HG02938 (cell line): ENCODE data around the gene TERF2IP.

Source experiments
- ATAC-seq: cut with Tn5 transposase; IDR thresholded peaks from one replicate; pipeline ENCODE4 v1.9.1; 2021; ENCODE audit warnings: mild to moderate bottlenecking, moderate library complexity; ENCODE audit not compliant: unreplicated experiment

TERF2IP gene

GRCh38 chr16:75635036-75635435, 12.5 kb upstream of the TERF2IP start:
- no peak for ATAC-seq

- no peak for ATAC-seq
These were observed 7.0 kb upstream of the TERF2IP start for GRCh38 chr16:75640598-75640997.

DNA sequence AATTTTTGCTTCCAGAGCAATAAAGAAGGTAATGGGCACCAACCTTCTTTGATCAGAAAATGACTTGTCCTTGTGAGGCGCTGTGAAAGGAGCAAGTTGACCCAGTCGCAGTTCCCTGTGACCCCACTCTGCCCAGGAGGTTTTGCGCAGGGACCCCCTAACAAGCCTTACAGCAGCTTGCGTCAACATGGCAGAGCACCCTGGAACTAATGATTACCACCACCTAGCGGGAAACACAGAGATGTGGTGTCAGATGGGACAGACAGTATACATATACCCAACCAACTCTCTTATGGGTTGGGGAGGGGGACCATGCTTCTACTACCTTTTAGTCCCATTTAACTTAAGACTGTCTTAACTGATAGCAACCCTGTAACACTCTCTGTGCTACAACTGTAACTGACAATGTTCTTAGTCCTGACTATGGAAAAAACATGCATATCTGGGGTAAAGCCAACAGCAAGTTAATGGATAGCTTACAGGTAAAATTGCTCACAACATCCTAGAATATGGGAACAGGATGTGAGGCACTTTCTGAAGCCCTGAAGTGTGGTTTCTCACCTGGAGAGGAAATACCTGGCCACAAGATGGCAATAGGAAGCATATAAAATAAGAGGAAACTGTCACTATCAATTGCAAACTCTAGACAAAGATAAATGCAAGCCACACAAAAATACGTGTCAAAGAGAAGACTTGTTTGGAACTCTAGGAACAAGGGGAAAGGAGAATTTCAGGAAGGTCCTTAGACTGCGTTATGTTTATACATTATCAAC, 3.1 kb upstream of the TERF2IP start:
- ATAC-seq, result no peak

DNA sequence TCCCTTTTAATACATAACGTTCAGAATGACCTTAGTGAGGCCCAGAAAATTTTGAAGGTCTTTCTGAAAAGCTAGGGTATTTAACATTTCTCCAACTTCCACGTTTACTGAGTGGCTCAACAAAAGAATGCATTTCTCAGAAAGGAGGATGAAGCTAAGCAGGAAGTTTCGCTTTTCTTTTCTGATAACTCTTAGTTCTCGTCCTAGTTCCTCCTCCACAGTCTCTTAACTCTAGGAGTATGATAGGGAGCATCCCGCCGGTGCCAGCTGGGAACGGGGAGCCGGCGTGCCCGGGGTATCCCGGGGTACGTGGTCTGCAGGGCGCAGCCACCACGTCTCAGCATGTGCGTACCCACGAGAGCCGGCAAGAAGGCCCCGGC, 471 bp upstream of the TERF2IP start:
- ATAC-seq, result peak; percentile 19

DNA sequence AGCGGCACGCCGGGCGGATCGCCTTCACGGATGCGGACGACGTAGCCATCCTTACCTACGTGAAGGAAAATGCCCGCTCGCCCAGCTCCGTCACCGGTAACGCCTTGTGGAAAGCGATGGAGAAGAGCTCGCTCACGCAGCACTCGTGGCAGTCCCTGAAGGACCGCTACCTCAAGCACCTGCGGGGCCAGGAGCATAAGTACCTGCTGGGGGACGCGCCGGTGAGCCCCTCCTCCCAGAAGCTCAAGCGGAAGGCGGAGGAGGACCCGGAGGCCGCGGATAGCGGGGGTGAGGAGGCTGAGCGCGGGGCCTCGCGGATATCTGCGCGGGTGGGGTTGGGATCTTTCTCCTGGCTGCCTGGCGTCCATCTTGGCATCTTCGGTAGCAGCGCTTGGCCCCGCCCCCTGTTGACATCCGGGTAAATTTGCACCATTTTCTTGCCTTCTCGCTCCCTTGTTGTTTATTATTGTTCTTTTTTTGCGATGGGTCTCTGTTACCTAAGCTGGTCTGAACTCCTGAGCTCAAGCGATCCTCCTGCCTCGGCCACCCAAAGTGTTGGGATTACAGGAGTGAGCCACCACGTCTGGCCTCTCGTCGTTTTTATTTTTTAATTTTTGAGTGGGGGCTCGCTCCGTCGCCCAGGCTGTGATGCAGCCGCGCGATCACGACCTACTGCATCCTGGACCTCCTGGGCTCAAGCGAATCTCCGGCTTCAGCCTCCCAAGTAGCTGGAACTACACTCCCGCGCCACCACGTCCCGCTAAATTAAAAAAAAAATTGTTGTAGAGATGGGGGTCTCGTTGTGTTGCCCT, 898 bp downstream of the TERF2IP start:
- peak; percentile 30 for ATAC-seq

- ATAC-seq, result no peak
These were observed 6.3 kb downstream of the TERF2IP start for GRCh38 chr16:75653922-75654321.

DNA sequence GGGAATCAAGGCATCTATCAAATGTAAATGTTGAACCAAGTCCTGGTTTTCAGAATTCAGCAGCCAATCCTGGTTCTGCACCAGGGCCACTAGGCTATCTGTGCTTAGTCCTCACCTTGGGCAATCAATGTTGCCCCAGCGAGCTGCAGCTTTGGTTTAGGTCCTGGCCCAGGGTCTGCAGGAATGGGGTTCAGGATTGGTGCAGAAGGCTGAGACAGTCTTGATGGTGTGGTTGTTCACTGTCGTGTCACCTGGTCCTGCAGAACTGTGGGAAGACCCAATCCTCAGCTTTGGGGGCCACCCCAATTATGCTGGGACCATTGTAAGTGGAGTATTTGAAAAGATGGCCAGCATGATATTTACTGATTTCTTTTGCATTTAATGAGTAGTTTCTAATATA, 10.6 kb downstream of the TERF2IP start:
- ATAC-seq, result no peak

- ATAC-seq, result no peak
These were observed 12.7 kb downstream of the TERF2IP start for GRCh38 chr16:75660321-75660720.

- ATAC-seq, result no peak
These were observed 13.2 kb downstream of the TERF2IP start for GRCh38 chr16:75660726-75661302.

DNA sequence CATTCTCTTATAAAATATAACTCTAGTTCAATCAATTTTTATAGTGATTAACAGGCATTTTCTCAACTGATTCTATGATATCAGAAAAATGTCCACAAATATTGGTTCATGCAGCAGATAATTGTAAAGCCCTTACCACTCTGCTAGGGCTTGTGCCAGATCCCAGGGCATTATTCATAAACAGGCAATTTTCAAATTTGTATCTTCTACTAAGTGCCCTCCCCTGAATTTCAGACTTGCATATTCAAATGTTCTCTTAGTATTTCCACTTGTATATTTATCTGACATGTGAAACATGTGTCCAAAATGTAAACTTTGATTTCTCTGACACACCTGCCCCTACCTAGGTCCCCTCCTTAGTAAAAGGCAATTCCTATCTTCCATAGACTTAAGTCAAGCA, 19.9 kb downstream of the TERF2IP start:
- no peak for ATAC-seq

GRCh38 chr16:75676909-75677308, 29.3 kb downstream of the TERF2IP start, which contains the start of gene CPHXL2:
Gene CPHXL2 (minus strand): TSS chr16:75677009. CDS start chr16:75676999, 10 bp downstream.
- ATAC-seq, result no peak

GRCh38 chr16:75679366-75679765, 31.8 kb downstream of the TERF2IP start:
- ATAC-seq, result no peak

- no peak for ATAC-seq
These were observed 34.7 kb downstream of the TERF2IP start for GRCh38 chr16:75682308-75682707.

- ATAC-seq, result no peak
These were observed 39.8 kb downstream of the TERF2IP start for GRCh38 chr16:75687361-75687760.

DNA sequence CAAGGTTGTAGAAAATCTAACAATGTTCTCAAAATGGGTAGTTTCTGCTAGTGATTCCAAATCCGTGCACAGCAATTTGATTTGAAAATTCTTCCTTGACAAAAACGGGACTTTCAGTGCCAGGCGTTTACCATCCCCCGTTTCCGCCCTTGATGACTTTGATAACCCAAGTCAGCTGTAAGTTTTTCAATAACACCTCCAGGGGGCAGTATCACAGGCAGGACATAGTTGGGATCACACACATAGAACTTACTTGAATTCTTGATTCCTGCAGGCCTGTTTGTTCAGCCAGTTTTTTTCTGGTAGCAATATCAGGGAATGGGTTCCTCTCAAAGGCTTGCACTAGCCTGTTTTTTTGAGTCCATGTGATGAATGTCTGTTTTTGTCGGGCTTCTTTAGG, 48.1 kb downstream of the TERF2IP start:
- ATAC-seq, result no peak

- ATAC-seq, result no peak
These were observed 50.0 kb downstream of the TERF2IP start for GRCh38 chr16:75697571-75697970.

DNA sequence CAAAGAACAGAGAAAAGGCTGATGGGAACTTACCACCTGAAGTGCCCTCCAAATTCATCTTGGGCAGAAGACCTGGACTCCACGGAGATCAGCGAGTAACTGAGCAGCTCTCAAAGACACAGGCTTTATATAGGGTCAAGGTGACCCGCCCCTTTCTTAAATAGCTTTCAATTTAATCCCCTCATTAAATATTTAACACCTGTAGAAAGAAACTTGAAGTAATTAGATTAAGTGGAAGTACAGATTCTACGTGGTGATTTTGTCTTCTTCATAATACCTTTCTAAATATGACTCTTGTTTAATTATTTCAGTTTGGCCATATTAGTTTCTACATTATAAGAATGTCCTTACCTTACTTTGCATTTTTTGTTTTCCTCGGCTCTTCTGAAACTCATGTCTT, 53.8 kb downstream of the TERF2IP start, which contains the start of gene DUXB:
TSS of gene DUXB (minus strand) at position 101 of the 400 bp plus-strand sequence. CDS start at position 58, 43 bp downstream.
- ATAC-seq, result no peak

DNA sequence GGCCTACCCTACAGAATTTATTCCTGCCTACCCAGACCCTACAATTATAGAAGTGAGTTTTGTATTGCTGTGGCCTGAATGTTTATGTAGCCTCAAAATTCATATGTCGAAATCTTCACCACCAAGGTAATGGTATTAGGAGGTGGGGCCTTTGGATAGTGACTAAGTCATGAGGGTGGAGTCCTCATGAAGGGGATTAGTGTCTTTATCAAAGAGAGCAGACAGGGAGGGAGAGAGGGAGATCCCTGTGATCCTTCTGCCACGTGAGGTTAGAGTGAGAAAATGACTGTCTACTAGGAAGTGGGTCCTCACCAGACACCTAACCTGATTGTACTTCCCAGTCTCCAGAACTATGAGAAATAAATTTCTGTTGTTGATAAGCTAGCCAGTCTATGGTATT, 54.7 kb downstream of the TERF2IP start:
- no peak for ATAC-seq

GRCh38 chr16:75703306-75703705, 55.7 kb downstream of the TERF2IP start:
- no peak for ATAC-seq
